Eye (tissue), 1 donor: ENCODE results near the gene CUEDC2.
A peak's percentile ranks its signal among the peaks of the same experiment; 100 is the strongest.
"Not testable (repeated sequence)": the region's sequence is repeated elsewhere in the genome, so short reads cannot be mapped to it uniquely, and the experiment has no call there.

Experiments
- DNase-seq: peaks from one replicate; pipeline ENCODE4 v3.0.0-alpha.2; 2015

Gene CUEDC2

GRCh38 chr10:102454662-102455487, 22.5 kb upstream of the CUEDC2 start:
- DNase-seq = not testable (repeated sequence)

GRCh38 chr10:102453502-102453901, 21.1 kb upstream of the CUEDC2 start:
- peak; percentile 41 for DNase-seq

GRCh38 chr10:102452672-102453340, 20.4 kb upstream of the CUEDC2 start:
- no peak for DNase-seq

DNA sequence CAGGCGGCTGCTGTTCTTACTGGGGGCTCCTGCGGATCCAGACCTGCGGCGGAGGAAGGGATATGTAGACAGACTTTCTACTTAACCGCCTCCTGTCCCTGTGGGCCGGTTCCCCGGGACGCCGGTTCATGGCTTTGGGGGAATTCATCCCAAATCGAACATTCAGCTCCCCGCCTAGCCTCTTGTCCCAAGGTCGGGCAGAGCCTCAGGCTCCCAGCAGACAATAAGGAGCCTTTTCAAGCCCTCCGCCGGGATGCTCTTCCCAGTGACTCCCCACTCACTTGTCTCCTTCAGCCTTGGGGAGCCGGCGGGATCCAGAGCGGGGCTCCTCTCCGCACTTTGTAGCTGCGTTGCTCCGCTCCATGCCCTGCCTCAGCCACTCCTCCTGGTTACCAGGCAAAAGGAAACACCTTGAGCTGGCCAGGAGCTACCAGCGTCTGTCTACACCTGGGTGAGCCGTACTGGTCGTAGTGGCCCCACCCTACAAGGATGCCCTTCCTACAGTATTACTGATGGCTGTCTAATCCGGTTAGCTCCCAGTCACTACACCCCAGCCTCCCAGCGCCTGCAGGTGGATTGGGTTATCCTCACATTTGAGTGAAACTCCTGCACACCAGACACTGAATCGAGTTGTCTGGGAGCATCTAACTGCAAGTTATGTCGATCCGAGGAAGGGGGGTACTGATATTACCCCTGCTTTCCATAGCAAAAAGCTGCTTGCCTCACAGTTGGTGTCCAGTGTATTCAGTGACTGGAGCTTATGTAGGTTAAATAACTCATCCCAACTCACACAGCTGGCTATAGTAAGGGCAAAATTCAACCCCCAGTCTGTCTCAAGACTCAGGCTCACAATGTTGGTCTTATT, 19.0 kb upstream of the CUEDC2 start, which contains the start of gene C10orf95:
TSS of gene C10orf95 (minus strand) at position 439 of the 865 bp plus-strand sequence. CDS start 450 bp downstream, outside the sequence.
- DNase-seq = peak; percentile 63

- DNase-seq = peak; percentile 90
Observed at GRCh38 chr10:102450374-102451104, 18.2 kb upstream of the CUEDC2 start.

GRCh38 chr10:102450124-102450373, 17.7 kb upstream of the CUEDC2 start:
- no peak for DNase-seq

DNA sequence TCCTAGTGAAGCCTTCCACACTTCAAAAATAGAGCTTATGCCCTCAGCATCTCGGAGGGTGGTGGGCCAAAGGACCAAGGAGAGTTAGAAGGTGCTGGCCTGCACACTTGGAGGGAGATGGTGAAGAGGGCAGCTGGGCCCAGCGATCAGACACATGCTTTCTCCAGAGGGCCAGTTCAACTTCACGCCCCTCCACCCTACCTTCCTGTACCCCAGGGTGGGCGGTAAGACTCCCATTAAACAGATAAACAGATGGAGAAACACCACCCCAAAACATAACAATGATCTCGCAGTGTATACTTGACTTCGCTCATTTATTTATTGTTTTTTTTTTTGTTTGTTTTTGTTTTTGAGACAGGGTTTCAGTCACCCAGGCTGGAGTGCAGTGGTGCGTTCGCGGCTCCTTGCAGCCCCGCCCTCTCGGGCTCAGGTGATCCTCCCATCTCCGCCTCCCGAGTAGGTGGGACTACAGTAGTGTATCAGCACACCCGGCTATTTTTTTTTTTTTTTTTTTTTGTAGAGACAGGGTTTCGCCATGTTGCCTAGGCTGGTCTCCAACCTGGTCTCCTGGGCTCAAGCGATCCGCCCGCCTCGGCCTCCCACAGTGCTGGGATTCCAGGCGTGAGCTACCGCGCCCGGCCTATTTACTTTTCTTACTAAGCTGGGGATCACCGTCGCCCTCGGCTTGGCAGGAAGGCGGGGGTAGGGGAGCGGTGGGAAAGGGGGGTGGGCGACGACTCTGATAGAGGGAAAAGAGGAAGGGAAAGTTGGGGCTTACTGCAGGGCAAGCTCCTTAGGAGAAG, 17.1 kb upstream of the CUEDC2 start:
- peak; percentile 67 for DNase-seq

GRCh38 chr10:102444851-102445250, 12.5 kb upstream of the CUEDC2 start:
- no peak for DNase-seq

DNA sequence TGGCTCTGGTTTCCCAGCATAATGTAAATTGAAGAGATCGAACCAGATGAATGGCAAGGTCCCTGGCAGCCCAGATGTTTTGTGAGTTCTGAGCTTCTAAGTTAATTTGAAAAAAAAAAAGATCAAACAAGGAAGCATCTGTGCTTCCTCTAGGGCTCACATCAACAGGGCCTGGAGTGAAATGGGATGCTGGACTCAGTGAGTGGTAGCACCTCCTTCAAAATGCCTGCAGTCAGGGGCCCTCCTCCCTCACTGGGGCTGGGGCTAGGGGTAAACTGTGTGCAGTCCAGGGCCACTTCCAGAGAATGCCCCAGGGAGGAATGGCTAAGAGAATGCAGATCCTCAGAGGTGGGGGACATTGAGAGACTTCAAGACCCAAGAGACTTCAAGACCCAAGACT, 6.0 kb upstream of the CUEDC2 start:
- DNase-seq = no peak

DNA sequence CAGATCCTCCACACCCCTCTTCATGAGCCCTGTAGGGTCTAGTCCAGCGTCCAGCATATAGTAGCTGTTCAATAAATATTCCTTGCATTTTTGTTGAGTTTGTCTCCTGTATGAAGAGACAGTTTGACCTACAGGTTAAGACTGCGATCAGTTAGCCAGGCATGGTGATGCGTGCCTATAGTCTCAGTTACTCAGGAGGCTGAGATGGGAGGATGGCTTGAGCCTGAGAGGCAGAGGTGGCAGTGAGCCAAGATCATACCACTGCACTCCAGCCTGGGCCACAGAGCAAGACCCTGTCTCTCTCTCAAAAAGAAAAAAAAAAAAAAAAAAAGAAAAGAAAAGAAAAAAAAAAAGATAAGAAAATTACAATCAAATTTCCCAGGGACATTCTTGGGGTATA, 5.1 kb upstream of the CUEDC2 start:
- DNase-seq = no peak

DNA sequence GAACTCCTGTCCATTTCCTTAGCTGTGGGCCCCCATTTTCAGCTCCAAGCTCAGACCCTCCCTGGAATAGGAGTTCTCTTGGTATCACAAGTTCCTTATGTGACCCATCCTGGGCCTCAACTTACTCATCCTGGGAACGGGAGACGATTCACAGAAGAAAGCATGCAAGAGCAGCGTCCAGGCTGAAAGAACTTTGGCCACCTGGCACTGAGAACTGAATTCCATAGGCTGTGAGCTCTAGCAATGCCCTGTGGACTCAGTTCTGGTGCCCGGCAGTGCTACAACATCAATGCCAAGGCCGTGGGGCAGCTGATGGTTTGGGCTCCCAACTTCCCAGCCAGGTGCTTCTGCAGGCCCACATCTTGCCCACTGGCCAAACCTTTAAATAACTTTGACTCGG, 3.9 kb upstream of the CUEDC2 start:
- no peak for DNase-seq

DNA sequence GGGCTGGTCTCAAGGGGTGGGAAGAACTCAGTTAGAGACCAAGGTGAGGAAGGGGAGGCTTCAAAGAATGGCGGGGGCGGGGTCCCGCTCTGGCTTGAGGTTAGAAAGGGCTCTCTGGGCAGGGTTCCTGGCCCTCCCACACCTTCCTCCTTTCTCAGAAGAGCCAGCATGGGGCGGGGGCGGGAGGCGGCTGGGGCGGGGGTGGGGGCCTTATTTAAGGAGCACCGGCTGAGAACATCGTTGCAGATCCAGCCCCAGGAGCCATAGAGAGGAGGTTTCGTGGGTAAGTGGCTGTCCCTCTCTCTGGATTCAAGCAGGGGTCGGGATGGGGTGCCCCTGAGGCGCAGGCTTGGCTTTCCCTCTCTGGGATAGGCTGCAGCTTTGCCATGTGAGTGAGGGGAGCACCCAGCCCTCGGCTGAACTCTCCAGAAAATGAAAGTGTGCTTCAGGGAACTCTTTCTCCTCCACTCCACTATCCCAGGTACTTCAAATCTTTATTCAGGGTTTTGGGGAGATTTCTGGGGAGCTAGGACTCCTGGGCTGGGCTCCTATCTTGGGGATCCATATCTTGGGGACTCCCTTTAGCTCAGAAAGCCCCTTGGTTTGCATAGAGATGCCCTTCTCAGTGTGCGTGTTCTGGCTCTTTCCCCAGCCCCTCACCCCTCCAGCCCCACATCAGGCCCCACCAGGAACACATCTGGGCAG, 3.3 kb upstream of the CUEDC2 start:
- no peak for DNase-seq

DNA sequence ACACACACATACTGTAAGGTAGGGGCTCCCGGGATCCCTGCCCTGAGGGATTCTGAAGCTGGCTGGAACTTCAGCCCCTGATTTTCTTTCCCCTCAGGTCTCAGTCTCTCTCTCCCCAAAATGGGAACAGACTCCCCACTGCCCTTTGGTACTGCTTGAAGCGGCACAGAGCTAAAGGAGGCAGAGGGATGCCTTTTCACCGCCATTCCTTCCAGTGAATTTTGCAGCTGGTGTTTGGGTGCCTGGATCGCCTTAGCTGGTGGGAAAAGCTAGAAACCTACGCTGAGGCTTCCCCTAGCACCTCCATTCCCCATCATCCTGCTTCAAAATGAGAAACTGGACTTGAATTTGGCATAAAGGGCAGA, 2.7 kb upstream of the CUEDC2 start:
- no peak for DNase-seq

DNA sequence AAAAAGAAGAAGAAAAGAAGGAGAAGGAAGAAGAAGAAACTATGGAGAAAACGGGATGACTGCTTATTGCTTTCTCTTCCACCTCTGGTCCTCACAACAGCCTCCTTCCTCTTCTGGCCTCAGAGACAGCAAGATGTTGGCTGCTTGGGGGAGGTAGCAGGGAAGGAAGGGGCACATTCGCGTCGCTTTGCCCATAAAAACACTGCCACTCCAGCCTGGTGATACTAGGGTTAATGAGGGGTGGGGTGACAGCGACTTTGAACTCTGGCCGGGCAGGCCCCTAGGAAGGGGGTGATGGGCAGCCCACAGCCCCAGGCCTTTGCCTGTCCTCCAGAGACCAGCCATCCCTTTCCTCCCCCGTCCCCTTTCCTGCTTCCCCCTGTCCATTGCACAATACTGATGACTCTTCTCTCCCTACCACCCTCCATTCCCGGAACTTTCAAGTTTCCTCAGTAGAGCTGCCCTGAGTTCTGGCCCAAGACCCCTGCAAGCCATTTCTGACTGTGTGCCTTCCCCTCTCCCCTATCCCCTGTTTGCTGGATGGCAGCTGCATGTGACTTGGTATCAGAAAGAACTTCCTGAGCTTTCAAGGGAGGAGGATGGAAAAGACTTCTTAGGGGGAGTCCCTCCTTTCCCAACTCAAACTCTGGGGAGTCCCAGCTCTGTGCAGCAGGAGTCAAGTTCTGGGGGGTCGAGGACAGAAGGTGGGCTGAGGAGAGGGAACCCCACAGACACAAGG, 2.2 kb upstream of the CUEDC2 start:
- no peak for DNase-seq

DNA sequence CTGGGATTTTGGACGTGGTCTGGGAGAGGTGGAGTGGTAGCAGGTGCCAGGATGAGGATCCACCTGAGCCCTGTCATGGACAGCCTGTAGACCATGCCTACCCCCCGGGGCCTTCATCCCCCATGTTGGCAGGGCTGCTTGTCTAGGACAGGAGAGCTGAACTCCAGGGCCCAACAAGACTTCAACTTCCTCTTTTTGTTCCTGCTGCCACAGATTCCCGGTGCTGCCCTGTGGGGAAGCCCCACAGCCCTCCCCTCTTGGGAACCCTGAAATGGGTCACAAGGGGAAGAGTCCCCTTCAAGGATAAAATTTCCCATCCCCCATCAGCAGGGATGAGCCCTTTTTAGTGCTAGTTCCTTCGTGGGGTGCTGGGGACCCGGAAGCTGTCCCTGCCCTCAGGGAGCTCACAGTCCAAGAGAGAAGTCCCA, 1.3 kb upstream of the CUEDC2 start:
- no peak for DNase-seq

- no peak for DNase-seq
Observed at GRCh38 chr10:102431452-102432124, 786 bp downstream of the CUEDC2 start.

GRCh38 chr10:102429468-102429867, 2.9 kb downstream of the CUEDC2 start:
- DNase-seq = no peak

GRCh38 chr10:102426803-102427287, 5.5 kb downstream of the CUEDC2 start:
- no peak for DNase-seq

GRCh38 chr10:102425444-102425843, 6.9 kb downstream of the CUEDC2 start:
- no peak for DNase-seq

GRCh38 chr10:102424916-102425315, 7.5 kb downstream of the CUEDC2 start:
- DNase-seq = no peak
